HG03565 (cell line): Measurements from ENCODE around the gene DENND10.
A peak's percentile ranks its signal among the peaks of the same experiment; 100 is the strongest.
"Not testable (repeated sequence)": the region's sequence is repeated elsewhere in the genome, so short reads cannot be mapped to it uniquely, and the experiment has no call there.

Source experiments
- ATAC-seq: cut with Tn5 transposase; IDR thresholded peaks from one replicate; pipeline ENCODE4 v1.9.1; 2021; ENCODE audit warnings: mild to moderate bottlenecking, moderate library complexity; ENCODE audit not compliant: unreplicated experiment

The DENND10 gene

DNA sequence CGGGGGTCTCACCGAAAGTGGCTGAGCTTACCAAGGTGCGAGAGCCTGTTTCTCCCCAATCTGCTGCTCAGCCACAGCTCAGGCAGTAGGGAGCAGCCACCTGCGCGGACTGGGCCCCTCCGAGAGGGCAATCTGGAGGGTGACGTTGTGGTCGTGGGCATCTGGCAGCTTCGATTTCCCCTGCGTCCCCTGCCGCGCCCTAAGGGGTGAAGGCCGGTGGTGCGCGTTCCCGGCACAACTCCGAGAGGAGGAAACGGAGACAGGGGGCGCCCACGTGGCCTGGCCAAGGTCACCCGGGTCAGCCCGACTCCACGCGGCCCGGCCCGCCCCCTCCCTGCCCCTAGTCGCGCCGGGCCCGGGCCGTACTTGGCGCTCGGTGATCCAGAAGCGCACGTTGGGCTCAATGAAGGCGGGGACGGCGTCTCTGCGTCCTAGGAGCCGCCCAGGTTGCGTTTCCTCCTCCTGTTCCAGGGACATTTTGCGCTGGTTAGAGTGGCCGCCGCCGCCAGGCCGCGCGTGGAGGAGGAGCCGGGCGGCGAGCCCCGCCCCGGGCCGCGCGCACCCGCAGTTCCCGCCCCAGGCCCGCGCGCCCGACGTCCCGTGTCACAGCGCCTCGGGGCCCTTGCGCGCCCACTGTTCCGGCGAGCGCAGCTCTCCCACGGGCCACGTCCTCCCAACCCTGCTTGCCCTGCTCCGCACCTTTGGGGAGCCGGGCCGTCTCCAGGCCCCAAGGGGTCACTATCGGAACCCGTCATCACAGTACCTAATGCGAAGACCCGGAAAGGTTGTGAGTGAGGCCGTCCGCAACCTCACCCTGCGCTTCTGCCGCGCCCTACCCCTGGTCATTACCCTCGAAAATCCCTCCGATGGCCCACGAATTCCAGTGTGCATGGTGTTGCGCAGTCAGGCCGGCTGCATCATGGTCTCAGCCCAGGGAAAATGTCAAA, 61.5 kb downstream of the DENND10 start, which contains the start of gene SFXN4:
SFXN4 (minus strand) TSS at position 544 of the 947 bp plus-strand sequence; CDS start at position 477, 67 bp downstream.
- peak; percentile 75 for ATAC-seq

DNA sequence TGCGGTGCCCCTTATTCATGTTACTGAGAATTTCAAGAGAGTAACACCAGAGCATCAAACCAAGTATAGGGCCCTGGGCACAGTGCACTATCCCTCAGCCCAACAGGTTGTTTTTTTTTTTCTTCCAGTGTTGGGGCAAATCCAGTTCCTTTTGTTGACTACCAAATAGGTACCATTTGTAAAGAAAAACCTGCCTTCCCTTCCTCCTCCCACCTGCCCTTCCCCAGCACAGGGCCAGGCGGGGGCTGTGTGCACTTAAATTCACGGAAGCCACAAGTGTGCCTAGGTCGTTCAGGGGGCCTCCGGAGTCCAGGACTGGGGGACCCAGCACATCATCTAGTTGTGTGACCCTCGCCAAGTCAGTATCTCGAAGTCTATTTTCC, 62.2 kb downstream of the DENND10 start:
- no peak for ATAC-seq

DNA sequence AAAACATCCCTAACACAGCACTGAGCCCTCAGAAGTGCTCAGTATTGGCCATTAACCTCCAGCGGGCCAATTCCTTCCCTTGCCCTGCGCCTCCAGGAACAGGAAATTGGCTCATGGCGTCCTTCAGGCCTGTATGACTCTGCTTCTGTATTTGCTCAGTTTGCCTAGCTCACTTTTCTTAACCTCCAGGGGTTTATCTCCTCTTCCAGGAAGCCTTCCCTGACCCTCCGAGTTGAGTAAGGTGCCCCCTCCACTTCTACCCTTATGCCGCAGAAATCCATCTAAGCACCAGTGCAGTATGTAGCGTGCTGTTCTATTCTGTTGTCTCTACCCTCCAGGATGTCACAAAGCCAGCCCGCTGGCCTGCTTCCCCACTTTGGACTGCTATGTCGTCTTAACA, 62.7 kb downstream of the DENND10 start:
- ATAC-seq, result no peak

DNA sequence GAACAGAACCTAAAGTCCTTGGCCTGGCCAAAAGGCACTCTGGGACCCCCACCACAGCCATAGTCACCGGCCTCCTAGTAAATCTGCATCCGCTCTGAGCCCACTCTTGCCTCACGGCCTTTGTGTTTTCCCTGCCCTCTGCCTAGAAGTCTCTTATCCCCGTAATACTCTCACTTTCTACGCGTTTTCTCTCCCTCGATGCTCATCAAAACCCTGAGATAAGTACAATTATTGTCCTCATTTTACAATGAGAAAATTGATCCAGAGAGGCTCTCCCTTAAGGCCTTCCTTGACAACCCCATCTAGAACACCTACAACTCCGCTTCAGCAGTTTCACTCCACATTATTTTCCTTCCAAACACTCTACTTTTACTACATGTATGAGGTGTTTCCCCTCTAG, 63.1 kb downstream of the DENND10 start:
- ATAC-seq, result no peak

DNA sequence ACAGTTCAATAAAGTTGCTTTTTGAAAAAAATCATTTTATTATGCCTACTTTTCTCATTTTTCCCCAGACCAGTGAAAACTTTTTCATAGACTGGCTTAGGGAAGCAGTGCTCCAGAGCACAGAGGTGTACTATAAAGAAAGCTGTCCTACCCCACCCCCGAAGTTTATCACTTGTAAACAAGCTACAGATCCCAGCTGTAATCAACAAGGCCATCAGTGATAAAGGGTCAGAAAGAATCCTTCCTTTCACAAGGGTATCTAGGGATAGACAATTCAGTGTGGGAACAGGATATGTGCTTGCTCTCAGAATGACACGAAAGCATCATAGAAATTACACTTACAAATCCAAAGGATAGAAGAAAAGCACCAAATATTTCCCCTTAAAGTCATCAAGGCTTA, 70.2 kb downstream of the DENND10 start:
- ATAC-seq, result no peak

DNA sequence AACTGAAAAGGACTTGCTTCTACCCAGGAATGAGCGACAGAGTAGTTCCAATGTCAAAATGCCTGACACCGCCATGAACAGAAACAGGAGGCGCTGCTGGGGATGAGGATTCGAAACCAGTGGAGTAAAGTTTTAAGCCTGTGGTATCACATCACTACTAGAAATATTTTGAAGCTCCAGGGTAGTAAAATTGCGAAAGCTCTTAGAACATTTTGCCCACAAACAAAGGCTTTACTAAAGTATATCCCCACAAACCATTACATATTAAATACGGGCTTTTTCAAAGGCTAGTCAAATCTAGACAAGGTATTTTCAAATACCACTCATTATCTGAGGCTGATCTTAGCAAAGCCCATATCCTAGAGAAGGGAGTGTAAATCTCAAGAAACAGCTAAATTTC, 72.3 kb downstream of the DENND10 start:
- no peak for ATAC-seq

DNA sequence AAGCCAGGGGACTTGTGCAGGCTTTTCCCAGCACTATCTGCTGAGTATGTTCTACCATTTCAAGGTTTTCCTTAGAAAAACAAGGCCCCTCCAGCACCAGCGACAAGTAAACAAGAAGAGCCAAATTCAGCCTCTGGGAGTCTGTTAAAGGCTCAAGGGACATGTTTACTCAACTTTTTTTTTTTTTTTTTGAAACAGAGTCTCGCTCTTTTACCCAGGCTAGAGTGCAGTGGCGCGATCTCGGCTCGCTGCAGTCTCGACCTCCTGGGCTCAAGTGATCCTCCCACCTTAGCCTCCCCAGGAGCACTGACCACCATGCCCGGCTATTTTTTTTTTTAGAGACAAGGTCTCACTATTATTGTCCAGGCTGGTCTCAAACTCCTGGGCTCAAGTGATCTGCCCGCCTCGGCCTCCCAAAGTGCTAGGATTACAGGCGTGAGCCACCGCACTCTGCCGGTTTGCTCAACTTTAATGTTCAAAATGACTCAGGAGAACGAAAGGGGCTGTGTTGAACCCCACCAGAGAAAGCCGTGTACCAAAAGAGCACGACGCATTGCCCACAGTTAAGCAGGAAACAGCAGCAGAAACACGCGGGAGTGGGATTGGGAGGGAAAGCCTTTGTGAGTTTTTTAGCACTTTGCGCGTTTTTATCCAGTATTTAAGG, 73.9 kb downstream of the DENND10 start:
- no peak for ATAC-seq

DNA sequence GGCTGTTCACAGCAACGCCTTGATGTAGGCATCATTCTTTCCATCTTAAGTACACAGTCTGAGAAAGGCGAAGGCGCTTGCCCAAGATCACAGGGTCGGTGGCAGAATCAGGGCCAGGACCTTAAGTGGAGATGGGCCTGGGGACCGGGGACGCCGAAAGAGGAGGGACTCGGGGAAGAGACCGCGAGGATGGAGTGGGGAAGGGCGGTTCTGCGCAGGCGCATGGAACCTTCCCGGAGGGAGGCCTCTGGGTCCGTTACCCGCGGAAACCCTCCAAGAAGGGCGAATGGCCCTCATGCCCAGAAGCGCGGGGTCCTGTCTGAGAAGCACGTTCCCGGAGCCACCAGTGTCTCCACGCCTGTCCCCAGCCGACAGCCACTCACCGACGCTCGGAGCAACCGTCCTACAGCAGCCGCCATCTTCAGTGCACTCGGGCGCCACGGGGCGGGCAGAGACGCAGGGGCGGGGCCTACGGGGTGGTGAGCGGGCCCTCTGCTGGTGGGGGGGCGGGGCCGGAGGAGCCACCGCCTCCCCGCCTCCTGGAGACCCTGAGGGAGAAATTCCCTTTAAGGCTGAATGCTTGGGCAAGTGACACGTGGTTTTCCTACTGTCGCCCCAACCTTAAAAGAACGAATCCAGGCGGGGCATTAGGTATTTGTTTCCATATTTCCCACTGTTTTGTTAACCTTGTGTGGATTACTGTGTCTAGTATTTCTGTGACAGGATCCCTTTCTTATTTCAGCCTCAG, 74.6 kb downstream of the DENND10 start, which contains the start of gene PRDX3:
PRDX3 (minus strand) TSS at position 441 of the 748 bp plus-strand sequence; CDS start at position 419, 22 bp downstream.
- peak; percentile 64 for ATAC-seq

DNA sequence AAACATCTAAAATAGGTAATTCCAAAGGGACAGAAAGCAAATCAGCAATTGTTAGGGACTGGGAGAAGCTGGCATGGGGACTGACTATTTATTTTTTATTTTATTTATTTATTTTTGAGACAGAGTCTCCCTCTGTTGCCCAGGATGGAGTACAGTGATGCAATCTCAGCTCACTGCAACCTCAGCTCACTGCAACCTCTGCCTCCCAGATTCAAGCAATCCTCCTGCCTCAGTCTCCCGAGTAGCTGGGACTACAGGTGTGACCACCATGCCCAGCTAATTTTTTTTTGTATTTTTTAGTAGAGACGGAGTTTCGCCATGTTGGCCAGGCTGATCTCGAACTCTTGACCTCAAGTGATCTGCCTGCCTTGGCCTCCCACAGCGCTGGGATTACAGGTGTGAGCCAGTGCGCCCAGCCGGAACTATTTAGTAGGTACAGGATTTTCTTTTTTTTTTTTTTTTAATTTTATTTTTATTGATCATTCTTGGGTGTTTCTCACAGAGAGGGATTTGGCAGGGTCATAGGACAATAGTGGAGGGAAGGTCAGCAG, 77.0 kb downstream of the DENND10 start:
- not testable (repeated sequence) for ATAC-seq

DNA sequence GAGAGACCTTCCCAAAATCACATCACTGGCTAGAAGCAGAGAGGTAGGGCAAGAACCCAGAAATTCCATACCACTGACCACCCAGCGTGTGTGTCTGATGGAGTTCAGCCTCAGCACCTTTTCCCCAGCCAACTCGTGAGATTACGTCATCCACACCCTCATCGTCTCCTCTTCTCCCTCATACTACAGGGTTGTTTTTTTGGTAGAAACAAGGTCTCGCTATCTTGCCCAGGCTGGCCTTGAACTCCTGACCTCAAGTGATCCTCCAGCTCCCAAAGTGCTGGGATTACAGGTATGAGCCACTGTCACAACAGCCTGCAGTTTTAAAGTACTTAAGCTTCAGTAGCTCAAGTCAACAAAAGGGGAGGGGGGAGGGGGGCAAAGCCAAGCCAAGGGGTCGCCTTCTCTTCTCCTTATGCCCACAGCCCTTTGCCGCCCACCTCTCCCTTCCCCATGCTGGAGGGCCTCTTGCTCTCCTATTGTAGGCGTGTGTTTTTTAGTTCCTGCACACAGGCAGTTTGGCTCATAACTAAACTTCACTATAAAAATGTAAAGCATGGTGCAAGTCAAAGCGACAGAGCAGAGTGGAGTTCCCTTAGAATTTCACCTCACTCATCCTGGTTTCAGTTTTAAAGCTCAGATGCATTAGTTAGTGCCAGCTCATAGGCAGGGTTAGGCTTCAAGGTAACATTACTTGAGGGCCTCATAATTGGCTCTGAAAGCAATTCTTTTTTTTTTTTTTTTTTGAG, 79.9 kb downstream of the DENND10 start:
- no peak for ATAC-seq
